Subcutaneous abdominal adipose tissue (tissue), 5 donors: ENCODE results near the gene ID3.

Experiments used
- H3K27ac ChIP-seq: one replicate; pipeline ENCODE4 v1.7.0; 2013; ENCODE audit warnings: low read depth, mild to moderate bottlenecking, inconsistent platforms, low read length, moderate library complexity
- H3K27me3 ChIP-seq, 5 donors: one replicate each; pipeline ENCODE4 v1.7.0; 2013; ENCODE audit warnings: low read length in 5 of 5, inconsistent platforms in 1 of 5; ENCODE audit not compliant: control insufficient read depth in 5 of 5, insufficient read depth in 4 of 5
- H3K36me3 ChIP-seq, 5 donors: one replicate each; pipeline ENCODE4 v1.7.0; 2013; ENCODE audit warnings: low read length in 5 of 5; ENCODE audit not compliant: control insufficient read depth in 5 of 5, insufficient read depth in 5 of 5
- H3K4me1 ChIP-seq, 5 donors: one replicate each; pipeline ENCODE4 v1.7.0; 2013; ENCODE audit warnings: low read length in 5 of 5, mild to moderate bottlenecking in 3 of 5, moderate library complexity in 1 of 5; ENCODE audit not compliant: control insufficient read depth in 5 of 5, insufficient read depth in 5 of 5
- H3K4me3 ChIP-seq, 5 donors: one replicate each; pipeline ENCODE4 v1.7.0; 2013; ENCODE audit warnings: low read length in 5 of 5, low read depth in 1 of 5
- H3K9ac ChIP-seq, 5 donors: one replicate each; pipeline ENCODE4 v1.7.0; 2013; ENCODE audit warnings: low read length in 5 of 5, mild to moderate bottlenecking in 4 of 5, moderate library complexity in 3 of 5
- H3K9me3 ChIP-seq, 5 donors: one replicate each; pipeline ENCODE4 v1.7.0; 2013; ENCODE audit warnings: low read length in 5 of 5; ENCODE audit not compliant: control insufficient read depth in 5 of 5
- donor health status: healthy.
- donor health status: healthy.
- donor health status: healthy.
- donor health status: healthy.
- donor health status: healthy.

ID3 gene

GRCh38 chr1:23514111-23514679 is 45.1 kb downstream of the ID3 start:
- Histone ChIP-seq H3K27me3 (no peaks in the 10 kb centered on the region), H3K9me3 (peaks cover 0 to 4% (median 0%) of the 10 kb centered on the region in 5 donors), H3K9ac (no peak overlapping the region), H3K4me1 (no peaks in the 10 kb centered on the region), H3K4me3 (no peak overlapping the region), H3K36me3 (no peaks in the 10 kb centered on the region), H3K27ac (no peak overlapping the region)

DNA sequence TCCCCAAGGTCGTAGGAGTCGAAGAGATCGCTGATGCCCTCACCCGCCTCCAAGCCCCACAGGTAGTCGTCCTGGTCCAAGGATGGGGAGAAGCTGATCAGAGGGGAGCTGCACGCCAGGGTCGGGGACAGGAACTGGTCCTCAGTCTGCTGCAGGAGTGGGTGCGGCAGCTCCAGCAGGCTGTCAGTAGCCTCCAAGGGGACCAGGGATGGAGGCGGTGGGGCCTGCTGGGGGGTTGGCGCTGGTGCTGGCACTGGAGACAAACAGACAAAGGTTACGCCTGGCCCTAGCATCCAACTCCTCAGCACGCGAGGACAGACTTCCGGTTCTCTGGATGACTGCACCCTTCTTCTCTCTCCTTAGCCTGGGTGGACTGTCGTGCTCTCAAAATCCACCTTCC is 49.4 kb downstream of the ID3 start:
- H3K4me3 ChIP-seq, result no peak overlapping the region
- H3K4me1 ChIP-seq, result no peaks in the 10 kb centered on the region
- peaks cover 0 to 4% (median 0%) of the 10 kb centered on the region in 5 donors for H3K27me3 ChIP-seq
- no peak overlapping the region for H3K27ac ChIP-seq
- H3K9ac ChIP-seq, result no peak overlapping the region
- H3K9me3 ChIP-seq, result no peaks in the 10 kb centered on the region
- no peaks in the 10 kb centered on the region for H3K36me3 ChIP-seq
